Heart left ventricle (tissue), 16 donors: ENCODE measurements around the gene NSUN2. TPM values are rescaled to one million over a fixed set of nuclear protein-coding genes. Genes with fewer than 3 reads are reported as not detected.

Experiments
- ATAC-seq, 4 donors: fragments of 200-7000 bp; cut with Tn5 transposase; one replicate each; pipeline ENCODE4 v1.9.1; 2020 to 2022; ENCODE audit warnings: moderate library complexity in 4 of 4, mild to moderate bottlenecking in 3 of 4, moderate number of reproducible peaks in 1 of 4
- DNase-seq, 5 donors: peaks; one replicate each; pipeline ENCODE4 v3.0.0-alpha.2; 2020
- H3K27ac ChIP-seq, 12 donors: fragments of 200-600 bp; sonication (generic) in 4 of 12; one replicate each; pipeline versions ENCODE4 v1.5.0 to v1.8.0; 2016 to 2022; ENCODE audit warnings: mild to moderate bottlenecking in 2 of 12
- H3K27me3 ChIP-seq, 9 donors: fragments of 200-600 bp; sonication (generic) in 2 of 9; one replicate each; pipeline versions ENCODE4 v1.5.1 to v1.8.0; 2016 to 2022; ENCODE audit warnings: mild to moderate bottlenecking in 3 of 9
- H3K36me3 ChIP-seq, 9 donors: fragments of 200-600 bp; sonication (generic) in 2 of 9; one replicate each; pipeline versions ENCODE4 v1.5.0 to v1.8.0; 2018 to 2022; ENCODE audit warnings: mild to moderate bottlenecking in 2 of 9
- H3K4me1 ChIP-seq, 12 donors: fragments of 200-600 bp; sonication (generic) in 4 of 12; one replicate each; pipeline versions ENCODE4 v1.5.0 to v1.8.0; 2016 to 2022; ENCODE audit warnings: mild to moderate bottlenecking in 3 of 12
- H3K4me3 ChIP-seq, 12 donors: fragments of 200-600 bp; sonication (generic) in 4 of 12; one replicate each; pipeline versions ENCODE4 v1.5.0 to v1.8.0; 2017 to 2022; ENCODE audit warnings: mild to moderate bottlenecking in 9 of 12, moderate library complexity in 4 of 12
- H3K9me3 ChIP-seq, 12 donors: fragments of 200-600 bp; sonication (generic) in 4 of 12; one replicate each; pipeline versions ENCODE4 v1.5.0 to v1.8.0; 2016 to 2022; ENCODE audit warnings: mild to moderate bottlenecking in 1 of 12
- CTCF ChIP-seq, 12 donors: fragments of 200-600 bp; sonication (generic) in 4 of 12; IDR thresholded peaks; one replicate each; pipeline versions ENCODE4 v1.5.0 to v1.8.0; 2018 to 2022; ENCODE audit warnings: antibody characterized with exemption in 12 of 12, mild to moderate bottlenecking in 5 of 12
- POLR2A ChIP-seq, 2 donors: fragments of 450-650 bp; IDR thresholded peaks; one replicate each; pipeline ENCODE4 v1.6.1; 2017; ENCODE audit warnings: antibody characterized with exemption in 2 of 2, mild to moderate bottlenecking in 2 of 2, moderate library complexity in 2 of 2
- WGBS, 4 donors: extraction: QIAGEN DNeasy Blood & Tissue Kit in 2 of 4; methylation state at CpG; one replicate each; pipeline versions ENCODE4 v1.1.5 to v1.1.7; 2013 to 2018; 5-methylcytosine and 5-hydroxymethylcytosine counted together
- intact Hi-C, 10 donors: fragments of 100-400 bp; cut with DNase I; formaldehyde crosslinking; loops; one replicate each; pipeline versions ENCODE4 v1.11.1 to v1.14.2; 2022
- polyA plus RNA-seq, 2 donors: library from polyadenylated mRNA; stranded (reverse); fragments of 200-250 nt; gene quantifications; one replicate each; pipeline ENCODE4 v1.2.3, GENCODE V29; 2013
- total RNA-seq, 9 donors: library from RNA; depleted of rRNA in 2 of 9; stranded (reverse); fragments of >200 nt in 2 of 9; fragmentation: NEBNext Ultra II Directional in 3 of 9; extraction: Animal tissue kit (Norgen Biotek cat#: 25700) in 3 of 9; gene quantifications; one replicate each; pipeline versions ENCODE4 v1.1.0 to v1.2.4, GENCODE V29; 2016 to 2023
- donor health status: ischemic (EF 13 %, LVEDD 7.1; RV severe dilation, severe dysfunction).
- donor health status: healthy with polysubstance abuse.
- donor health status: DM: no; HTN: yes; CAD: no.
- donor health status: DM: no; HTN: no; CAD: no.
- donor health status: ischemic (EF 25% LVEDD 6.9; RV normal size, moderate dysfunction).
- donor health status: ischemic (EF 25% LVEDD 5.7; RV mildly dilated, moderate dysfunction).
- donor health status: healthy.
- donor health status: DM: yes; HTN: yes; CAD: no.
- donor health status: ischemic (EF 35%, LVEDD 5.7; RV mildly dilated, moderate dysfunction).
- donor health status: nonischemic (EF 11% LVEDD 7.7; RV severe dilation, severe dysfunction).
- donor health status: DM: yes; HTN: yes; CAD: no.
- donor health status: PGD.
- donor health status: ischemic (EF 29% LVEDD 5.4; RV normal size, mild dysfunction).
- donor health status: nonischemic (EF 23%, LVEDD 6.1; RV moderate dilation, normal function).

The NSUN2 gene
- total and polyA plus RNA-seq, 11 donors: 21.9 to 42.7 (median 34.0) TPM

- WGBS, 4 donors: 79 to 87% (median 82%) methylated on average over 4 of the region's 4 CpGs
- DNase-seq: no peak
- peaks cover 0 to 3% (median 0%) of the 10 kb centered on the region in 9 donors for H3K27me3 ChIP-seq
- peaks cover 0 to 13% (median 0%) of the 10 kb centered on the region in 12 donors for H3K4me1 ChIP-seq
- no peak overlapping the region for H3K27ac ChIP-seq
- no peaks in the 10 kb centered on the region for H3K9me3 ChIP-seq
- H3K36me3 ChIP-seq: no peaks in the 10 kb centered on the region
- ATAC-seq: no peak
- intact Hi-C loops: no loop called here
- H3K4me3 ChIP-seq: no peak overlapping the region
- TF ChIP-seq CTCF (IDR thresholded peaks at IDR 0.05): no peak
- no peak for TF ChIP-seq POLR2A (IDR thresholded peaks at IDR 0.05)
These were observed 65.8 kb downstream of the NSUN2 start for GRCh38 chr5:6567068-6567467.

GRCh38 chr5:6565492-6565891 lies 67.4 kb downstream of the NSUN2 start:
- intact Hi-C loops: no loop called here
- DNase-seq: no peak
- Histone ChIP-seq H3K36me3 (no peaks in the 10 kb centered on the region), H3K9me3 (peaks cover 0 to 8% (median 2%) of the 10 kb centered on the region in 12 donors), H3K4me1 (peaks cover 0 to 13% (median 0%) of the 10 kb centered on the region in 12 donors), H3K27me3 (peaks cover 0 to 3% (median 0%) of the 10 kb centered on the region in 9 donors), H3K4me3 (no peak overlapping the region), H3K27ac (no peak overlapping the region)
- 74 to 79% (median 75%) methylated on average over 3 of the region's 3 CpGs for WGBS, 4 donors
- TF ChIP-seq CTCF (IDR thresholded peaks at IDR 0.05) (no peak), POLR2A (IDR thresholded peaks at IDR 0.05) (no peak)
- no peak for ATAC-seq

- no peaks in the 10 kb centered on the region for H3K27me3 ChIP-seq
- WGBS, 4 donors: 85 to 89% (median 87%) methylated on average over 6 of the region's 6 CpGs
- DNase-seq: no peak
These were observed 74.9 kb downstream of the NSUN2 start for GRCh38 chr5:6557807-6558575.

GRCh38 chr5:6556802-6557102 lies 76.1 kb downstream of the NSUN2 start:
- intact Hi-C loops: no loop called here
- WGBS, 4 donors: 48 to 61% (median 52%) methylated on average over 1 of the region's 1 CpG
- H3K27ac ChIP-seq: no peak overlapping the region
- H3K9me3 ChIP-seq: peaks cover 0 to 8% (median 2%) of the 10 kb centered on the region in 12 donors
- H3K27me3 ChIP-seq: no peaks in the 10 kb centered on the region
- no peak for ATAC-seq
- H3K4me1 ChIP-seq: no peaks in the 10 kb centered on the region
- H3K36me3 ChIP-seq: no peaks in the 10 kb centered on the region
- TF ChIP-seq POLR2A (IDR thresholded peaks at IDR 0.05): no peak
- no peak for TF ChIP-seq CTCF (IDR thresholded peaks at IDR 0.05)
- no peak for DNase-seq
- no peak overlapping the region for H3K4me3 ChIP-seq

More at GRCh38 chr5:6557807-6558575, 74.9 kb downstream of the NSUN2 start:
- intact Hi-C loops: no loop called here
- Histone ChIP-seq H3K36me3 (no peaks in the 10 kb centered on the region), H3K4me3 (no peak overlapping the region), H3K4me1 (no peaks in the 10 kb centered on the region), H3K9me3 (peaks cover 0 to 8% (median 2%) of the 10 kb centered on the region in 12 donors), H3K27ac (no peak overlapping the region)
- no peak for TF ChIP-seq CTCF (IDR thresholded peaks at IDR 0.05)
- TF ChIP-seq POLR2A (IDR thresholded peaks at IDR 0.05): no peak
- ATAC-seq: no peak
